Measurements from ENCODE around the gene IL10RB.

- TF ChIP-seq CTCF (optimal IDR thresholded peaks at IDR 0.05 in 1 of 3, IDR thresholded peaks at IDR 0.05 in 1 of 3, conservative IDR thresholded peaks at IDR 0.05 in 1 of 3; ENCODE audit: extremely low read depth in 1 of 3, insufficient read depth in 2 of 3, low read length in 3 of 3) (no peak), EZH2 (IDR thresholded peaks at IDR 0.05; ENCODE audit: low read length) (no peak)
These were observed 28.7 kb upstream of the IL10RB start for GRCh38 chr21:33237486-33237885.
